Left cardiac atrium (tissue), 4 donors: Measurements from ENCODE around the gene AAR2. TPM values are rescaled to one million over a fixed set of nuclear protein-coding genes. Genes with fewer than 3 reads are reported as not detected.

Experiments
- ATAC-seq, 2 donors: fragments of 200-7000 bp; cut with Tn5 transposase; one replicate each; pipeline ENCODE4 v1.9.1; 2020; ENCODE audit warnings: mild to moderate bottlenecking in 2 of 2, moderate library complexity in 2 of 2
- DNase-seq: peaks from one replicate; pipeline ENCODE4 v3.0.0-alpha.2; 2020
- intact Hi-C, 2 donors: fragments of 100-400 bp; cut with DNase I; formaldehyde crosslinking; loops; one replicate each; pipeline versions ENCODE4 v1.14.1 to v1.15.1; 2022 to 2023
- total RNA-seq, 2 donors: library from RNA; stranded (reverse); fragmentation: NEBNext Ultra II Directional; extraction: Animal tissue kit (Norgen Biotek cat#: 25700); gene quantifications; one replicate each; pipeline ENCODE4 v1.2.1, GENCODE V29; 2021
- donor health status: DM: no; HTN: yes; CAD: no.
- donor health status: DM: no; HTN: yes; CAD: no; lungs with severe emphysema.
- donor health status: DM: yes; HTN: yes; CAD: no.
- donor health status: Dilated cardiomyopathy.

The AAR2 gene
- total RNA-seq, 2 donors from 2014 or later: 14.1 to 17.7 TPM

GRCh38 chr20:36251426-36251825 is 15.1 kb downstream of the AAR2 start:
- ATAC-seq (no peak), DNase-seq (no peak)
- intact Hi-C loops: no loop called here

- DNase-seq (no peak), ATAC-seq (no peak)
- intact Hi-C loops: no loop called here
These were observed 16.2 kb downstream of the AAR2 start for GRCh38 chr20:36252511-36252910.

- no peak for DNase-seq
- no peak for ATAC-seq
- intact Hi-C loops: no loop called here
These were observed 16.8 kb downstream of the AAR2 start for GRCh38 chr20:36253036-36253435.

GRCh38 chr20:36254076-36254475 is 17.8 kb downstream of the AAR2 start:
- intact Hi-C loops: no loop called here
- DNase-seq: no peak
- ATAC-seq: no peak

GRCh38 chr20:36255445-36255844 is 19.2 kb downstream of the AAR2 start:
- intact Hi-C loops: no loop called here
- no peak for ATAC-seq
- no peak for DNase-seq

GRCh38 chr20:36259177-36260061 is 23.1 kb downstream of the AAR2 start:
- intact Hi-C loops: no loop called here
- DNase-seq (no peak), ATAC-seq (no peak)

GRCh38 chr20:36260316-36260715 is 24.0 kb downstream of the AAR2 start:
- DNase-seq (no peak), ATAC-seq (no peak)
- intact Hi-C loops: no loop called here

- intact Hi-C loops: no loop called here
- no peak for ATAC-seq
- no peak for DNase-seq
These were observed 25.3 kb downstream of the AAR2 start for GRCh38 chr20:36261389-36262105.

- intact Hi-C loops: no loop called here
- ATAC-seq (no peak), DNase-seq (no peak)
These were observed 26.2 kb downstream of the AAR2 start for GRCh38 chr20:36262440-36262839.

- ATAC-seq: no peak
These were observed 28.4 kb downstream of the AAR2 start for GRCh38 chr20:36264426-36265246.

GRCh38 chr20:36266189-36266588 is 29.9 kb downstream of the AAR2 start:
- ATAC-seq: no peak
- DNase-seq: no peak
- intact Hi-C loops: no loop called here

More at GRCh38 chr20:36264426-36265246, 28.4 kb downstream of the AAR2 start:
- no peak for DNase-seq
- intact Hi-C loops: no loop called here

GRCh38 chr20:36267605-36268381 is 31.5 kb downstream of the AAR2 start:
- intact Hi-C loops: no loop called here
- ATAC-seq (no peak), DNase-seq (no peak)

- no peak for ATAC-seq
- intact Hi-C loops: no loop called here
These were observed 32.4 kb downstream of the AAR2 start for GRCh38 chr20:36268440-36269342.

GRCh38 chr20:36269507-36269906 is 33.2 kb downstream of the AAR2 start:
- DNase-seq: no peak
- intact Hi-C loops: no loop called here
- ATAC-seq: no peak

More at GRCh38 chr20:36268440-36269342, 32.4 kb downstream of the AAR2 start:
- no peak for DNase-seq

- DNase-seq (no peak), ATAC-seq (no peak)
- intact Hi-C loops: loop anchor here in 1 of 2 donors (5.0 kb wide), 1 partner anchor 176 kb away; no protein-coding TSS in a partner anchor
These were observed 34.7 kb downstream of the AAR2 start for GRCh38 chr20:36270744-36271638.

GRCh38 chr20:36271639-36272546 is 35.6 kb downstream of the AAR2 start:
- intact Hi-C loops: loop anchor here in 1 of 2 donors (5.0 kb wide), 1 partner anchor 175 kb away; no protein-coding TSS in a partner anchor
- ATAC-seq (no peak), DNase-seq (no peak)
